HK-2 (cell line): ENCODE data around the gene FCSK.

Experiments used
- DNase-seq: peaks from one replicate; pipeline ENCODE4 v3.0.0-alpha.2; 2018; ENCODE audit not compliant: unreplicated experiment

Gene FCSK

DNA sequence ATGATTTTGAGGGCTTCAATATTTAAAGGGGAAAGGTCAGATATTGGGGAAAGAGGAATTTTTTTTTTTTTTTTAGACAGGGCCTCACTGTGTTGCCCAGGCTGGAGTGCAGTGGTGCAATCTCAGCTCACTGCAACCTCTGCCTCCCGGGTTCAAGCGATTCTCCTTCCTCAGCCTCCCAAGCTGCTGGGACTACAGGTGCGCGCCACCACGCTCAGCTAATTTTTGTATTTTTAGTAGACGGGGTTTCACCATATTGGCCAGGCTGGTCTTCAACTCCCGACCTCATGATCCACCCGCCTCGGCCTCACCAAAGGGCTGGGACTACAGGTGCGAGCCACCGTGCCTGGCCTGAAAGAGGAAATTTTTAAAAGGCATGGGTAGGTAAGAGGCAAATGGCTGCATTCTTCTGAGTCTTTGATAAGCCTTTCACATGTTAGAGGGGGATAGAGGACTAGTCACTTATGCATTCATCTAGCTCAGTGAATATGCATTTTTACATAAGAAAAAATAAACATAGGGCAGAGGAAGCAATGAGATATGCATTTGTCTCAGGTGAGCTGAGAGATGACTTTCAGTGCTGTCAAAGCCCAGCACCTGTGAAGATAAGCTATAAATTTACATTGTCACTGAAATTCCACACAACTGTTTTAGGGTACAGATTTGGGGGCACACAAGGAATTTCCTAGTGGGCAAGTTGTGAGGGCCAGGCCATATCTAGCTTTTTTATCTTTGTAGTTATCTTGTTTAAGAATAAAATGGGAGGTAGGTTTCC, 1.1 kb upstream of the FCSK start:
- DNase-seq: no peak

DNA sequence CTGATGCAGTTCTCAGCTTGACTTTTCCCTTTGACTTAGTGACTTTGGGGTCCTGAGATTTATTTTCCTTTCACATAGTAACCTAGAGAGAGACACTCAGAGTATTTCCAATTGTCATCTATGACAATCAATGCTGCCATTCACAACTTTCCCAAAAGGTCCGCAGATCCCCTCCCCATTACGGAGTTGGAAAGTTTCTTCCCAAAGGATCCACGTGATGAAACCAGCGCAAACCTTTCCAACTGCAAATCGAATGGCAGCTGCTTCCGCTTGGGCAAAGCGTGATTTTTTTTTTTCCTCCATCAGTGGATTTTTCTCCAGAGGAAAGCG, 538 bp upstream of the FCSK start:
- no peak for DNase-seq

DNA sequence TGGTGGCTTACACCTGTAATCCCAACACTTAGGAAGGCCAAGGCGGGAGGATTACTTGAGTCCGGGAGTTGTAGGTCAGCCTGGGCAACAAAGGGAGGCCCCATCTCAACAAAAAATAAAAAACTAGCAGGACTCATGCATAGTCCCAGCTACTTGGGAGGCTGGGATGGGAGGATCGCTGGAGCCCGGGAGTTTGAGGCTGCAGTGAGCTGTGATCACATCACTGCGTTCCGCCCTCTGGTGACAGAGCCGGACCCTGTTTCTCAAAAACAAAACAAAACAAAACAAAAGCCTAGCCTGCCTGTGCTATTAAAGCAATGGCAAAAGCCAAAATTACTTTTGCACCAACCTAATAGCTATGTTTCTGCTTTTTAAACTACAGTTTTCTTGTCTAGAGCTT, 1.5 kb downstream of the FCSK start:
- DNase-seq: no peak

DNA sequence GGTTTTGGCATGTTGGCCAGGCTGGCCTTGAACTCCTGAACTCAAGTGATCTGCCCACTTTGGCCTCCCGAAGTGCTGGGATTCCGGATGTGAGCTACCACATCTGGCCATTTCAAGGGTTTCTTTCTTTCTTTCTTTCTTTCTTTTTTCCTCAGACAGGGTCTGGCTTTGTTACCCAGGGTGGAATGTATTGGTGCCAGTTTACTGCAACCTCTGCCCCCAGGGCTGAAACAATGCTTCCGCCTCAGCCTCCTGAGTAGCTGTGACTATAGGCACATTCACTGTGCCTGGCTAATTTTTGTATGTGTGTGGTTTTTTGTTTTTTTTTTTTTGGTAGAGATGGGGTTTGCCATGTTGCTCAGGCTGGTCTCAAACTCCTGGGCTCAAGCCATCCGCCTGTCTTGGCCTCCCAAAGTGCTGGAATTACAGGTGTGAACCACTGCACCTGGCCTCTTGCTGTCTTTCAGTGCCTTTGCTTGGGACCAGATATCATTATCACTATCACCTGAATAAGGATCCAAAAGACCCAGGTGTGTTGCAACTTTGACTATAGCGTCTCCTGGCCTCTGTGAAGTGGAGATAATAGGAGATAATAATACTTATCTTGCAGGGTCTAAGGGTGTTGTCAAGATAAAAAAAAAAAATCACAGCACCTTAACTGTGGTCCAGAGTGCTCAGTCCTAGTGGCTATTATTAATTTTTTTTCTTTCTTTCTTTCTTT, 3.2 kb downstream of the FCSK start:
- no peak for DNase-seq

DNA sequence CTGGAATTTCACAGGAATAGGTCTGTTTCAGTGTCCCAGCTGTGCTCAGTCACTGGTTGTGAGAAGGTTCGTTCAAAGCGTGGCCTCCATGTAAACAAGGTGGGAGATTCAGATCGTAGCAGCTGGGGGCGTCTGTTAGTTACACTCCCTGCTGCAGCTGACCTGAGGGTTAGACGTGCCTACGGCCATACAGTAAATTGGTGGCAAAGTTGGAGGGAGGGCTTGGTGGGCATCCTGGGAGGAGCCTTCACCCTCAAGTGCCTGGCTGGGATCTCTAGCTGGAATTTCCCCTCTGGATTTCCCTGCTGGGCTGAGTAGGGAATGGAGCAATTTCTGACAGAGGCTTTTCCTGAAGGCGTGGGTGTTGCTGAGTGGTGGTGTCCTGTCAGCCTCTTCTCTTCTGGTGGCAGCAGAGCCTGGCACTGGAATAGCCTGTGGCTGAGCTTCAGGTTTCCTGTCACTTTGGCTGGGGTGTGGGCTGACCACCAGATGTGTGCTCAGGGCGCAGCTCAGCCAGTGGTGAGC, 6.4 kb downstream of the FCSK start:
- DNase-seq: no peak

DNA sequence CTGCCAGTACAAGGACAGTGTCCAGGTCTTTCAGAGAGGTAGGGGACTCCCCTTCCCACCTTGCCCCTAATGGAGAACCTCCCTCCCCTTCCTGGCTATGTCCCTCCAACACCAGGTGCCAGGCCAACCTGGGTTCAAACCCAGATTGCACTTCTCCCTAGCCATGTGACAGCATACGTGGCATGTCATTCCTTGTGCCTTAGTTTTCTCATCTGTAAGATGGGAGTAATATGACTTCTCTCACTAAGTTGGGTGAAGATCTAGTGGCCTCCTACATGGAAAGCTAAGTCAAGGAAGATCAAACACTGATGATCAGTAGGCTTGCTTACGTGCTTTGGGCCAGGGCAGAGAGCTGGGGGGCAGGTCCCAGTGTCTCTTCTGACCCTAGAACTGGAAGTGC, 8.8 kb downstream of the FCSK start:
- DNase-seq: no peak

DNA sequence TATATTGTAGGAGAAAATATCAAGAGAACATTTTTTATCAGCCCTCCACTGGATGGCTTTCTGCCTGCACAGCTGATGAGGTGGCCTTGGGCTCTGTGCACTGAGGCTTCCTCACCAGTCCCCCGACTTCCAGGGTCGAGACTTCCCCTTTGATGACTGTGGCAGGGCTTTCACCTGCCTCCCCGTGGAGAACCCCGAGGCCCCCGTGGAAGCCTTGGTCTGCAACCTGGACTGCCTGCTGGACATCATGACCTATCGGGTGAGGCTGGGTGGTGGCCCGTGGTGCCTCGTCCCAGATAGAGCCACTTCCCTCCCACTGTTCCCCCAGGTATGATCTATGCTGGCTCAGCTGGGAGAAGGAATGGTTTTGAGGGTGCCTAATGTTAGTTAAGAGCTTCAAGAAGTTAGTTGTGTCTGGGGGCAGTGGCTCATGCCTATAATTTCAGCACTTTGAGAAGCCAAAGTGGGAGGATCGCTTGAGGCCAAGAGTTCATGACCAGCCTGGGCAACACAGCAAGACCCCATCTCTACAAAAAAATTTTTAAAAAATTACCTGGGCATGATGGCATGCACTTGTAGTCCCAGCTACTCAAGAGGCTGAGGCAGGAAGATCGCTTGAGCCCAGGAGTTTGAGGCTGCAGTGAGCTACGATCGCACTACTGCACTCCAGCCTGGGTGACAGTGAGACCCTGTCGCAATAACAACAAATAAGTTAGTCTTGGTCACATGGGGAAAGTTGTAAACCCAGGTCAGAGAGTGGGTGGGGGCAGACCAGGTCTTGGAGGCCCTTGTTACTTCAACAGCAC, 11.8 kb downstream of the FCSK start:
- no peak for DNase-seq

DNA sequence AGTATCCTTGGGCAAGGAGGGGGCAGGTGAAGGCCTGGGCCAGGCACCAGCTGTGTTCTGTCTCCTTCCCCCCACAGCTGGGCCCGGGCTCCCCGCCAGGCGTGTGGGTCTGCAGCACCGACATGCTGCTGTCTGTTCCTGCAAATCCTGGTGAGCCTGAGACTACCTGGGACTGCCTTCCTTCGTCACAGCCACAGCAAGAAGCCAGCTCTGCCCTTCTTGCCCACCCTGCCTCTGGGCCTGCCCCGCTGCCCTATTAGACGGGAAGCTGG, 12.3 kb downstream of the FCSK start:
- no peak for DNase-seq

DNA sequence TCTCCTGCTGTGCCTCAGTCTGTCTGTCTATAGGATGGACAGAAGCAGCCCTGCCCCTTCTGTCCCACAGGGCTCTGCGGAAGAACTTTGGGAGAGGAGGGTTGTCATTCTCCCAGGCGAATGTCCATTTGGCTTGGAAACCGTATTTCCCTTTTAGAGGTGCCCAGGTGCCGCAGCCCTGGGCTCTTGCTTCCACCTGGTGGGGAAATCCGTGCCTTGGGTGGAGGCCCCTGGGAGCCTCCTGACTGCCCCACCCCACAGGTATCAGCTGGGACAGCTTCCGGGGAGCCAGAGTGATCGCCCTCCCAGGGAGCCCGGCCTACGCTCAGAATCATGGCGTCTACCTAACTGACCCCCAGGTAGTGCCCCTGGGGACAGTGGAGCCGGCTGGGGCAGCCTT, 12.7 kb downstream of the FCSK start:
- no peak for DNase-seq

DNA sequence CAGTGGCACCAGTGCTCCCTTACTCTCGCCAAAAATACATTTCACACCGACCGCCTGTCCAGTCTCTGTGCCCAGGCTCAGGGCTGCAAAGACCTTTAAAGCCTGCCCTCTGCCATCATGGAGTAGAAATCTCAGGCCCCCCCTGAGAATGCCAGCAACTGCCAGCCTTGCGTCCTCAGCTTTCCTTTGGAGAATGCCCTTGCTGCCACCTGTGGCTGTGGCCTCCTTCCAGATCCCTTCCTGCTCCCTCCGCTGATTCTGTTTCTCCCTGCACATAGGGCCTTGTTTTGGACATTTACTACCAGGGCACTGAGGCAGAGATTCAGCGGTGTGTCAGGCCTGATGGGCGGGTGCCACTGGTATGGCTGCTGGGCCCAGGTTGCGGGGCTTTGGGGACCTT, 13.2 kb downstream of the FCSK start:
- no peak for DNase-seq

DNA sequence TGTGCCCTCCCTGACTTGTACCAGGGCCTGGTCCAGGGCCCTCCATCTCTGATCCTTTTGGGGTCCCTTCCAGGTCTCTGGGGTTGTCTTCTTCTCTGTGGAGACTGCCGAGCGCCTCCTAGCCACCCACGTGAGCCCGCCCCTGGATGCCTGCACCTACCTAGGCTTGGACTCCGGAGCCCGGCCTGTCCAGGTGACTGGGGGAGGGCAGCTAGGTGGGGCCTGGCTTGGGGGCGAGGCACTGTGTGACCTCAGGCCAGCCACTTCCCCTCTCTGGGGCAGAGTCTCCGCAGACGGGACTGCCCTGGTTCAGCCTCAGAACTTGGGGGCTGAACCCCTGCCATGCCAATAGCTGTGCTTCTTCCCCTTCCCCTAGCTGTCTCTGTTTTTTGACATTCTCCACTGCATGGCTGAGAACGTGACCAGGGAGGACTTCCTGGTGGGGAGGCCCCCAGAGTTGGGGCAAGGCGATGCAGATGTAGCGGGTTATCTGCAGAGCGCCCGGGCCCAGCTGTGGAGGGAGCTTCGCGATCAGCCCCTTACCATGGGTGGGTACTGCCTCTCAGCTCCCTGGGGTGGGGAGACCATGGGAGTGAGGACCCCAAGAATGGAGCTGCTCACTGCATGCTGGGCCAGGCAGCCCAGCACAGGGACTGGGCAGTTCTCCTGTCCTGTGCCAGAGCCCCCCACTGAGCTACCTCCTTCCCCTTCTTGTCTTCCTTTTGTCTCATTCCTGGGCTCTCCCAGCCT, 14.6 kb downstream of the FCSK start:
- no peak for DNase-seq

DNA sequence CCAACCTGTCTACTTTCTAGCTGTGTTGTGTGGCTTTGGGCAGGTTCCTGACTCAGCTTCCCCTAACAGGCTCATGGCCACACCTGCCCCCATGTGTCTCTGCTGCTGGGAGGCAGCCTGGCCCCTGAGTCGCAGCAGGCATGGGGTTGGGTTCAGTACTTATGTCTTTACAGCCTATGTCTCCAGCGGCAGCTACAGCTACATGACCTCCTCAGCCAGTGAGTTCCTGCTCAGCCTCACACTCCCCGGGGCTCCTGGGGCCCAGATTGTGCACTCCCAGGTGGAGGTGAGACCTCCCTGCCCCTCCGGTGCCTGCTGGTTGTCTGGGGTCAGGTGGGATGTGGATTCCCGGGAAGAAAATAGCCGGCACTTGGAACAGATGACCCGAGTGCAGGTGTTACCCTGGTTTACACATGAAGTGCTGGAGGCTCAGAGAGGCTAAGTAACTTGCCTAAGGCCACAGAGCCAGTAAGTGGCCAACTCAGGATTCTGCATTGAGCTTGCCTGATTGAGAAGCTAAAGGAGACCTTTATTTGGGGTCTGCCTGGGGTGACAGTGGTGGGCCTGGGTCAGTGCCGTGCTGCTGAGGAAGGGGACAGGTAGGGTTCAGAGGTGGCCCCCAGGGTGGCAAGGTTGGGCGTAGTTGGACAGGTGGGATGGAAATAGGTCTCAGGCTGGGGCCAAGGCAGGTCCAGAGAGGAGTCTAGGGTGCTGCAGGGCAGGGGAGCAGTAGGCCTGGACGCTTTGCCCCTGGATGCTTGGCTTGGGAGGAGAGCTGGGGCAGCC, 15.9 kb downstream of the FCSK start:
- DNase-seq: no peak

DNA sequence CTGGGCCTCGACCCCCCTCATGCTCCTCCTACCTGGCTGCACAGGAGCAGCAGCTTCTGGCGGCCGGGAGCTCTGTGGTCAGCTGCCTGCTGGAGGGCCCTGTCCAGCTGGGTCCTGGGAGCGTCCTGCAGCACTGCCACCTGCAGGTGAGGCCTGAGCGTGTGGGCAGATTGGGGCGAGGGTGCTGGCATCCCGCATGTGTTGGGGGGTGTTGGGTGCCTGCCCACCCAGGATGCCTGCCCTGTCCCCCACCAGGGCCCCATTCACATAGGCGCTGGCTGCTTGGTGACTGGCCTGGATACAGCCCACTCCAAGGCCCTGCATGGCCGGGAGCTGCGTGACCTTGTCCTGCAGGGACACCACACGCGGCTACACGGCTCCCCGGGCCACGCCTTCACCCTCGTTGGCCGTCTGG, 16.5 kb downstream of the FCSK start:
- no peak for DNase-seq

DNA sequence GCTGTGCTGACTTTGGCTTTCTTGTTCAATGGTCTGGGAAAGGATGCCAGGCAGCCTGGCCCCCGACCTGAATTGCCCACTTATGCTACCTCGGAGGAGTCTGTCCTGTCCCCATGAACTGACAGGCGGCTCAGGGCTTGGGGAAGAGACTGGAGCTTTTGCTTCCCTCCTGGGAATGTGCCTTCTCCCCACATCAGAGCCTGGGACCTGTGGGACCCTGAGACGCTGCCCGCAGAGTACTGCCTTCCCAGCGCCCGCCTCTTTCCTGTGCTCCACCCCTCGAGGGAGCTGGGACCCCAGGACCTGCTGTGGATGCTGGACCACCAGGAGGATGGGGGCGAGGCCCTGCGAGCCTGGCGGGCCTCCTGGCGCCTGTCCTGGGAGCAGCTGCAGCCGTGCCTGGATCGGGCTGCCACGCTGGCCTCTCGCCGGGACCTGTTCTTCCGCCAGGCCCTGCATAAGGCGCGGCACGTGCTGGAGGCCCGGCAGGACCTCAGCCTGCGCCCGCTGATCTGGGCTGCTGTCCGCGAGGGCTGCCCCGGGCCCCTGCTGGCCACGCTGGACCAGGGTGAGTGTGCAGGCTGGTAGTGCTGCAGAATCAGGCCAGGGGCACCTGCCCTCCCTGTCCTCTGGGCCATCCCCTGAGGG, 18.5 kb downstream of the FCSK start:
- DNase-seq: no peak

DNA sequence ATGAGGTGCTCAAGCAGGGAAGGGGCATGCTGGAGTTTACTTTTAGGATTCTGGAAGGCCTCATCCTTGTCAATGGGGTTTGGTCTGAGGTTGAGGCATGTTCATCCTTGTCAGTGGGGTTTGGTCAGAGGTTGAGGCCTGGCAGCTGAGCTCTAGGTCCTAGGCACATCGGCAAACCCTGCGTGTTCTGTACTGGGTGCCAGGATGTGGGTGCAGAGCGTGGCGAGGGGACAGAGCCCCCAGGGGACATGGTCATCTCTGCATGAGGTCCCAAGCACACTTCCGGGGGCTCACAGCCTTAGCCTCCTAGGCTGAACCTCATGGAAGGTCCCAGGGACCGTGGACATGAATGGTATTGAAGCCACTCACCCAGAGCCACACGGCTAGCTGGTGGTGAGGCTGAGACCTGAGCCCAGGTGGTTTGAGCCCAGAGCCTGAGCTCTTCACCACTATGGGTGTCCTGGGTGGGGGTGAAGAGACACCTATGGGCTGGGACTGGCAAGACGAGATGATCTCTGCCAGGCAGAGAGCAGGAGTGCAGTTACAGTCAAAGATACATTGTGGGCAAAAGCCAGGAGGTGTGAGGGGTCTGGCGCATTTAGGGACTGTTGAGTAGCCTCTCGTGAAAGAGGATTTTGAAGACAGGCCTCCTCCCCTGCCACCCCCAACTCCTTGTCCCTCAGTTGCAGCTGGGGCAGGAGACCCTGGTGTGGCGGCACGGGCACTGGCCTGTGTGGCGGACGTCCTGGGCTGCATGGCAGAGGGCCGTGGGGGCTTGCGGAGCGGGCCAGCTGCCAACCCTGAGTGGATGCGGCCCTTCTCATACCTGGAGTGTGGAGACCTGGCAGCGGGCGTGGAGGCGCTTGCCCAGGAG, 19.3 kb downstream of the FCSK start:
- no peak for DNase-seq

DNA sequence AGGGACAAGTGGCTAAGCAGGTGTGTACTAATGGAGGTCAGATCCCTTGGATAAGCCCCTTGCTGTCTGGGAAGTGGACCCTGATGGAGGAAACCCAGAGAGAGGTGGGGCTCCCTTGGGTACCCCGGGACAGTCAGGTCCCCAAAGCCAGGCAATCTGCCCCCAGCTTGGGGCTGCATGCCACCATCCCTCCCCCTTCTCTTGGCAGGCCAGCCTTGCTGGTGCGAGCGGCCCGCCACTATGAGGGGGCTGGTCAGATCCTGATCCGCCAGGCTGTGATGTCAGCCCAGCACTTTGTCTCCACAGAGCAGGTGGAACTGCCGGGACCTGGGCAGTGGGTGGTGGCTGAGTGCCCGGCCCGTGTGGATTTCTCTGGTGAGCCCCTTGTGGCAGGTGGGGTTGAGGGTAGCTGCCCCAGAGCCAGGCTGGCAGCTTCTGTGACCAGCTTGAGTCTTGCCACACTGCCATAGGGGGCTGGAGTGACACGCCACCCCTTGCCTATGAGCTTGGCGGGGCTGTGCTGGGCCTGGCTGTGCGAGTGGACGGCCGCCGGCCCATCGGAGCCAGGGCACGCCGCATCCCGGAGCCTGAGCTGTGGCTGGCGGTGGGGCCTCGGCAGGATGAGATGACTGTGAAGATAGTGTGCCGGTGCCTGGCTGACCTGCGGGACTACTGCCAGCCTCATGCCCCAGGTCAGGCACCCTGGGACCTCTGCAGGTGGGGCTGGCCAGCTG, 20.1 kb downstream of the FCSK start:
- no peak for DNase-seq

DNA sequence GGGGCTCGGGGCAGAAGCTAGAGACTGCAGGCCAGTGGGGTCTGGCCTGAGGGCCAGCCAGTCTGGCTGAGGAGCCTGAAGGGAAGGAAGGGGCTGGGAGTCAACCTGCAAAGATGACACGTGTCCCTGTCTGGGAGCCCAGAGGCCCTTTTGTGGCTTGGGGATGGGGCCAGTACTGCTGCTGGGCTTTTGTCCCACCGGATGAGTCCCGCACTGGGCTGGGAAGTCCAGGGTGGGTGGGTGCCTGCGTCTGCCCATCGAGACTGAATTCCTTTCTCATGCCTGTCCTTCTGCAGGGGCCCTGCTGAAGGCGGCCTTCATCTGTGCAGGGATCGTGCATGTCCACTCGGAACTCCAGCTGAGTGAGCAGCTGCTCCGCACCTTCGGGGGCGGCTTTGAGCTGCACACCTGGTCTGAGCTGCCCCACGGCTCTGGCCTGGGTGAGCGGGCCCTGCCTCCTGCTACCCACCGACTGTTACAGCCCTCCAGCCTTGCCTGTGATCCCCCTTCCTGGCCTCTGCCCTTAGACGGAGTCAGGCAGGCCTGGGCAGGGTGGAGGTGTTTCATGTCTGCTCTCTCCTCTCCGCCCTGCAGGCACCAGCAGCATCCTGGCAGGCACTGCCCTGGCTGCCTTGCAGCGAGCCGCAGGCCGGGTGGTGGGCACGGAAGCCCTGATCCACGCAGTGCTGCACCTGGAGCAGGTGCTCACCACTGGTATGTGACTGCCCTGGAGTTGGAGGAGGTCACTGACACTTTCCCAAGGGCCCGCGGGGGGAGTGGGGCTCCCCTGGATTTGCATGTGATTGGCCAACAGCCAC, 20.9 kb downstream of the FCSK start:
- no peak for DNase-seq
